AG10803 (cell line): ENCODE results near the gene ZFR2.
"Not testable (repeated sequence)": the region's sequence is repeated elsewhere in the genome, so short reads cannot be mapped to it uniquely, and the experiment has no call there.

ENCODE experiments used
- DNase-seq: peaks from one replicate; pipeline ENCODE4 v3.0.0; 2010; ENCODE audit warnings: low read depth
- H3K4me3 ChIP-seq: 2 replicates; pipeline ENCODE4 v1.5.1; 2011; ENCODE audit warnings: mild to moderate bottlenecking, low read length, control low read depth
- TF ChIP-seq, protein P1 (sequence below): conservative IDR thresholded peaks from 2 replicates; pipeline ENCODE4 v1.5.1; 2011; ENCODE audit warnings: mild to moderate bottlenecking, low read length, control low read depth, inconsistent platforms

Gene ZFR2

DNA sequence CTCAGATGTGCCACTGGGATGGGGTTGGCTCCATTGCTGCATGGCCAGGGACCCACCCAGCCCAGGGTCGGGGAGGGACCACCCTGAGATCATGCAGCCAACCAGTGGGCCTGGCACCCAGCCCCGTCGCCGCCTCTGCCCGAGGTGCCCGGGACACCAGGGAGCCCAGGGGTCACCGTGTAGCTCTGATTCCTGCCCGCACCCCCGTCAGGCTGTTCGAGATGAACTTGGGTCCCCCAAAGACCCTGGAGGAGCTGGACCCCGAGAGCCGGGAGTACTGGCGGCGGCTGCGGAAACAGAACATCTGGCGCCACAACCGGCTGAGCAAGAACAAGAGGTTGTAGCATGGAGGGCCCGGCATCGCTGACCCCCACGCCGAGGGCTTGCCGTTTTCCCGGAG is 101.8 kb downstream of the ZFR2 start:
- DNase-seq: no peak
- no peak overlapping the region for H3K4me3 ChIP-seq
- TF ChIP-seq, protein P1, sequence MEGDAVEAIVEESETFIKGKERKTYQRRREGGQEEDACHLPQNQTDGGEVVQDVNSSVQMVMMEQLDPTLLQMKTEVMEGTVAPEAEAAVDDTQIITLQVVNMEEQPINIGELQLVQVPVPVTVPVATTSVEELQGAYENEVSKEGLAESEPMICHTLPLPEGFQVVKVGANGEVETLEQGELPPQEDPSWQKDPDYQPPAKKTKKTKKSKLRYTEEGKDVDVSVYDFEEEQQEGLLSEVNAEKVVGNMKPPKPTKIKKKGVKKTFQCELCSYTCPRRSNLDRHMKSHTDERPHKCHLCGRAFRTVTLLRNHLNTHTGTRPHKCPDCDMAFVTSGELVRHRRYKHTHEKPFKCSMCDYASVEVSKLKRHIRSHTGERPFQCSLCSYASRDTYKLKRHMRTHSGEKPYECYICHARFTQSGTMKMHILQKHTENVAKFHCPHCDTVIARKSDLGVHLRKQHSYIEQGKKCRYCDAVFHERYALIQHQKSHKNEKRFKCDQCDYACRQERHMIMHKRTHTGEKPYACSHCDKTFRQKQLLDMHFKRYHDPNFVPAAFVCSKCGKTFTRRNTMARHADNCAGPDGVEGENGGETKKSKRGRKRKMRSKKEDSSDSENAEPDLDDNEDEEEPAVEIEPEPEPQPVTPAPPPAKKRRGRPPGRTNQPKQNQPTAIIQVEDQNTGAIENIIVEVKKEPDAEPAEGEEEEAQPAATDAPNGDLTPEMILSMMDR: no peak

GRCh38 chr19:3766520-3766919 is 102.3 kb downstream of the ZFR2 start:
- H3K4me3 ChIP-seq: no peak overlapping the region
- TF ChIP-seq, protein P1: no peak
- no peak for DNase-seq

DNA sequence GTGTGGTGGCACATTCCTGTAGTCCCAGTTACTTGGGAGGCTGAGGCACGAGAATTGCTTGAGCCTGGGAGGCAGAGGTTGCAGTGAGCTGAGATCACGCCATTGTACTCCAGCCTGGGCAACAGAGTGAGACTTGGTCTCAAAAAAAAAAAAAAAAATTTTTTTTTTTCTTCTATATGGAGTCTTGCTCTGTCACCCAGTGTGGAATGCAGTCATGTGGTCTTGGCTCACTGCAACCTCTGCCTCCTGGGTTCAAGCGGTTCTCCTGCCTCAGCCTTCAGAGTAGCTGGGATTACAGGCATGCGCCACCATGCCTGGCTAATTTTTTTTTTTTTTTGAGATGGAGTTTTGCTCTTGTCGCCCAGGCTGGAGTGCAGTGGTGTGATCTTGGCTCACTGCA is 103.1 kb downstream of the ZFR2 start:
- peak; percentile 6 for DNase-seq
- not testable (repeated sequence) for H3K4me3 ChIP-seq

- TF ChIP-seq, protein P1: no peak
- no peak for DNase-seq
- no peak overlapping the region for H3K4me3 ChIP-seq
Measured at GRCh38 chr19:3765121-3765520, 103.7 kb downstream of the ZFR2 start.

DNA sequence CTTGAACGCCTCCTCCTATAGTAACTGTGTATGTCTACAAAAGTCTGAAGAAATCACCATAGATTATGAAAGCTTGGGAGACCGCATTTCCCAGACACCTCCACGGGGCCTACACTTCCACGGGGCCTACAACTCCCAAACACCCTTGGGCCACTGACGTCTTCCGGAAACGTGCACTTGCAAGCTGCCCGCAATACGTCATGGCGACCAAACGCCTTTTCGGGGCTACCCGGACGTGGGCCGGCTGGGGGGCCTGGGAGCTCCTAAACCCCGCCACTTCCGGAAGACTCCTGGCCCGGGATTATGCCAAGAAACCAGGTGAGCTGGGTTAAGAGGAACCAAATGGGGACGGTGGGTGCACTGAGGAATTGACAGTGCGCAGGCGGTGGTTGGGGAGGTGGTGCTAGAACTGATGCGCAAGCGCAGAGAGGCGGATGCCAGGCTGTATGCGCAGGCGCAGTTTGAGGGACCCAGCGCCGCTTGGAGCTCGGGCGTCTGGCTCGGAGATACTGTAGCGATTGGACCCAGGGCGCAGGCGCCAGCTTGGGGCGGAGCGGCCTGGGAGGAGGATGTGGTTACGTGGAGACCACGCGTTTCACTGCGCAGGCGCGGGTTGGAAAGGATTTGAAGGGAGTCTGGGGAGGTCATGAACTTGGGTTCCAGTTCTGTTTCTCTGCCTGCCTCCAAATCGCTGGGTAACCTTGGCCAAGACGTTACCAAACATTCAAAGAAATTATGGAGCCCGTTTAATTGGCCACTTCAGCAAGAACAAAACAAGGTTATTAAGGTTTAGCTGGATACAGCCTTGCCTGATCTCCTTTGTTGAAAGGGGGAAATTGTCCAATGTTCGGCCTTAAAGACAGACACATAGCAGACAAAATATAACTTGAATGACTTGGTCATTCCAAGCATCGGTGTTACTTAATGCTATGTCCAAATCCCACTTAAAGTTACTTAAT is 106.1 kb downstream of the ZFR2 start, which contains the start of gene MRPL54:
Gene MRPL54 (plus strand): TSS at position 182 of the 959 bp plus-strand sequence. CDS start 19 bp downstream, at position 201.
- H3K4me3 ChIP-seq: peak within 1 kb of the TSS; percentile 97

DNA sequence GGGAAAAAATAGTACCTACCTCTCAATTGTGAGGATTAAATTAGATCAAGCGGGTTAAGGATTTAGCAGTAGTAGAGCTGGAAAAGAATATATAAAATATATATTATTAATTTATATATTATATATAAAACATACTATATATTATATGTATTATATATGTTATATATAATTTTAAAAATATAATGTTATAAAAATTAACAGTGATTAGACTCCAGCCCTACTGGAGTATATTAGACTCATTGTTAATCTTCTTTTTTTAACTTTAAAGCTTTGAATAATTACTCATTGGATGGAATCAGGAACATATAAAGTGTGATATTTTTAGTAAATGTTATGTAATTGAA is 106.7 kb downstream of the ZFR2 start:
- no peak for DNase-seq
- TF ChIP-seq, protein P1: no peak
- peak overlapping the region; percentile 94 for H3K4me3 ChIP-seq

More for the DNA sequence above, 106.1 kb downstream of the ZFR2 start, which contains the start of gene MRPL54:
- TF ChIP-seq, protein P1: no peak
- peak; percentile 99 for DNase-seq

DNA sequence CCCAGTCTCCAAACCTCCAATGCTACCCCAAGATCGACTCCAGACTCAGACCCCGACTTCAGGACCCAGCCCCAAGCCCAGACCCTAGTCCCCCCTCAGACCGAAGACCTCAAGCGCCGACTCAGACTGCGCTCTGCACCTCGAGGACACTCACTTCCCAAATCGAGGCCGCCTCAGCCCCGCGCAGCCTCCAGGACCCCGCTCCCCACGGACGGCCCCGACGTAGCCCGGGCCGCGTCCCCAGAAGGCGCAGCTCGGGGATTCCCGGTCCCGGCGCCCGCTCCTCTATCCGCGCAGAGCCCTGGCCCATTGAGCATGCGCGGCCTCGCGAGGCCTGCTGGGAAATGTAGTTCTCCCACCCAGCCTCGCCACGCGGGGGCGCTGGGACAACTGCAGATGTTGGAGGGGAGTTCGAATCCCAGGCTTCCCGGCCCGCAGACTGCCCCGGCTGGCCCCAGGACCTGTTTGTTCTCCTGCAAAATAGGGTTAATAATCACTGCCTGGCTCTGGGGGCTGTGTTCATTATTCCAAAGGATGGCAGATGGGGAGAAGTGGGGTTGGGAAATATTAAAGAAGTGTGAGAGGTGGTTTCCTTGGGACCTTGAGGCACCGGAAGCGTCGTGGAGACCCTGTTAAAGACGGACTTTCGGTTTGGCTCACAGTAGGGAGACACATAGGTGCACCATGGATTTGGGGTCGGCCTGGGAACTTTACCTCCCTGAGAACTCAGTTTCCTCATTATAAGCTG is 107.3 kb downstream of the ZFR2 start, which contains the start of gene APBA3:
Gene APBA3 (minus strand): TSS at position 311 of the 748 bp plus-strand sequence. CDS start 1,428 bp downstream, outside the sequence.
- peak within 1 kb of the TSS; percentile 97 for H3K4me3 ChIP-seq
- peak; percentile 80 for DNase-seq
- TF ChIP-seq, protein P1: peak; percentile 63
